GM19455 (cell line): Measurements from ENCODE around the gene CD79A.
"Not testable (repeated sequence)": the region's sequence is repeated elsewhere in the genome, so short reads cannot be mapped to it uniquely, and the experiment has no call there.

Source experiments
- ATAC-seq: cut with Tn5 transposase; IDR thresholded peaks from one replicate; pipeline ENCODE4 v1.9.1; 2021; ENCODE audit not compliant: unreplicated experiment

The CD79A gene

DNA sequence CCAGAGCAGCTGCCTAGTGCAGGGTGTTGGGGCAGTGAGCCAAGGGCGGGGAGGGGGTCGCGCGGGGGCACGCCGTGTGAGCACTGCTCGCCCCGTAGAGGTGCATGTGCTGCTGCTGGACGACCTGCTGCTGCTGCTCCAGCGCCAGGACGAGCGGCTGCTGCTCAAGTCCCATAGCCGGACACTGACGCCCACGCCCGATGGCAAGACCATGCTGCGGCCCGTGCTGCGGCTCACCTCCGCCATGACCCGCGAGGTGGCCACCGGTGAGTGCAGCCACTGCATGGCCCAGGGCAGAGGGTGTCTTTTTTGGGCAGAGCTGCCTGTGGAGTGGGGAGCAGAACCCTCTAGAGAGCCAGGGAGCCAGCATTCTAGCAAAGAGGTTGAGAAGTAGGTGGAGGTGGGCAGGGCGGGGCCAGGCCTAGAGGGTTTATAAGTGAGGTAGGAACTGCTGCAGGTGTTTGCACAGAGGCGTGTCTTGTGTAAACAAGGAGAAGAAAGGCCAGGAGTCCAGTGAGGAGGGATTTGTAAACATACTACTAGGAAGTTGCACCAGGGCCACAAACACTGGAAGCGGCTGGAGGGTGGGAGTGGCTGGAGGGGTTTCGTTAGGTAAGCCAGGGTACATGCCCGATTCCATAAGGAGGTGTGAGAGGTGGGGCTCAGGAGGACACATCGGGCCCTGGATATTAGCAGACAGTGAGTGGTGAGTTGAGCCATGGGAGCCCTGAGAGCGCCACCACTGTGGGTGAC lies 27.2 kb downstream of the CD79A start:
- ATAC-seq = no peak

DNA sequence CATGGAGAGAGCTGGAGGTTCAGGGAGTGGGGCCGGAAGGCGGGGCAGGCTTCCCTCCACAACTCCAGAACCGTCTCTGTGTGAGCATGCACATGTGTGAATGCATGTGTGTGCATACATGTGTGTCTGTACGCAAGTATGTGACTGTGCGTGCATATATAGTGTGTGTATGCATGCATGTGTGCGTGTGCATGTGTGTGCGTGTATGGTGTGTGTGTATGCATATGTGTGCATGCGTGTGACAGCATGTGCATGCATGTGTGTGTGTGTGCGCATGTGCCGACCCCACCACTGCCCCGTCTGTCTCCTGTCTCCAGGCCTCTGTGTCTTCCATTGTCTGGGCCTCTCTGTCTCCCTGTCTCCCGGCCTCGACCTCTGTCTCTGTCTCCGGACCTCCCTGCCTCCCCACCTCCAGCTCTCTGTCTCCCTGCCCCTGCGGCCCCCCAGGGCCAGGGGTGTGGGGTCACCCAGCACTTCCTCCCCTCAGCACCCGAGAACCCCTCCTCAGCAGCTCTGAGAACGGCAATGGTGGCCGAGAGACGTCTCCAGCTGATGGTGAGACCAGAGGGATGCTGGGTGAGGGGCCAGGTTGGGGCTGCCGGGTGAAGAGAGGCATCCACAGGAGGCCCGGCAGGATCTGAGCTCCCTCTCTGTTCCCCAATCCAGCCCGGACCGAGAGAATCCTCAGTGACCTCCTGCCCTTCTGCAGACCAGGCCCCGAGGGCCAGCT lies 28.4 kb downstream of the CD79A start:
- ATAC-seq = no peak

GRCh38 chr19:41906271-41906670 lies 29.2 kb downstream of the CD79A start:
- ATAC-seq = no peak

DNA sequence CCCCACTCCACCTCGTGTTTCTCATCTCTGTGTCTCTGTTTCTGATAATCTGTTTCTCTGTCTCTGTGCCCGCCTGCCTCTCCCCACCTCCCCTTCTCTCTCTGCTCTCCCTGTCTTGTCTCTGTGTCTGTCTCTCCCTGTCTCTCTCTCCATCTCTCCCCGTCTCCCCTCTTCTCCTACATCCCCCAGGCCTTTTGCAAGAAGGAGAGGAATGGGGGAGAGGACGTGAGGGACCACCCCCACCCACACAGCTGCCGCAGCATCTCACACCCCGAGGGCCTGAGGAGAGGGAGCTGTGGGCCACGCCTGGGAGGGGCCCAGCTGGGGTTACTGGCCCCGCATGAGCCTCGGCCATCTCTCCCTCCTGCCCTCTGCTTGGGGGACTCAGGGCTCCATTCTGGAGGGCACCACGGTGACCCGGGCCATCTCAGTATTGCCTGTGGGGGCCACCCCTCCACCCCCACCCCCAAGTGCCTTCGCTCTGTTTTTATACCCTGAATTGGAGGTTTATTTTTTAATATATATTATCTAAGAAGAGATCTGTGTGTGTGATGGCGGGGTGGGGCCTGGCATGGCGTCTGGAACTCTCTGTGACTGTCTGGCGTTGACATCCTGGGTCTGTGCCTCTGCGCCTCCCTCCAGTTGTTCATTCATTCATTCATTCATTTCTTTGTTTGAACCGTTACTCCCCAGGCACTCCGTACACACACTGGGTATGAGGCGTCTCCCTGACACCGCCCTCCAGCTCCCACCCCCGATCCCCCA lies 30.0 kb downstream of the CD79A start:
- no peak for ATAC-seq

DNA sequence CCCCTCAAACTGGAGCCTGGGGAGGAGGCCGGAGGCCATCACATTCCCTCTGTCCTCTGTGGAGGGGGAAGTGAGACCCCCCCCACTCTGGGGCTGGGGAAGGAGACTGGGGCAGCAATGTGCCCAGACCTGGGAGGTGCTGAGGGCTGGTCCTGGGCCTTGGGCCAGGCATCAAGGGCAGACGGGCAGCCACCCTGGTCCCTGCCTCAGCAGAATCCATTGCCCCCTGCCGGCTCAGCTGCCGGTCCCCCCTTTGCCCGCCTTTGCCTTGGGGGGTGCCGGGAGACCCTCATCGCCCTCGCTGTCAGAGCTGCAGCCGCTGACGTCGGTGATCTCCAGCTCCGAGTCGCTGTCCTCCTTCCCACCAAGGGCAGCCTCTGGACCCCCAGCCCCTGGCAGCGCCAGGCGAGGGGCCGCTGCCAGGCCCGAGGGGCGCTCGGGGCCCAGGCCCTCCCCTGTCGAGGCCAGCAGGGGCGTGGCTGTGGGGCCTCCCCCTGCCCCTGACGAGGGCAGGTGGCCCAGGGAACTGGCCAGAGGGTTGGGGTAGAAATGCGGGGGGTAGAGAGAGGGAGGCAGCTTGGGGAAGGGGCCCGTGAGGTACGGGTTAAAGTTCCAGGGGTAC lies 31.0 kb downstream of the CD79A start:
- no peak for ATAC-seq

DNA sequence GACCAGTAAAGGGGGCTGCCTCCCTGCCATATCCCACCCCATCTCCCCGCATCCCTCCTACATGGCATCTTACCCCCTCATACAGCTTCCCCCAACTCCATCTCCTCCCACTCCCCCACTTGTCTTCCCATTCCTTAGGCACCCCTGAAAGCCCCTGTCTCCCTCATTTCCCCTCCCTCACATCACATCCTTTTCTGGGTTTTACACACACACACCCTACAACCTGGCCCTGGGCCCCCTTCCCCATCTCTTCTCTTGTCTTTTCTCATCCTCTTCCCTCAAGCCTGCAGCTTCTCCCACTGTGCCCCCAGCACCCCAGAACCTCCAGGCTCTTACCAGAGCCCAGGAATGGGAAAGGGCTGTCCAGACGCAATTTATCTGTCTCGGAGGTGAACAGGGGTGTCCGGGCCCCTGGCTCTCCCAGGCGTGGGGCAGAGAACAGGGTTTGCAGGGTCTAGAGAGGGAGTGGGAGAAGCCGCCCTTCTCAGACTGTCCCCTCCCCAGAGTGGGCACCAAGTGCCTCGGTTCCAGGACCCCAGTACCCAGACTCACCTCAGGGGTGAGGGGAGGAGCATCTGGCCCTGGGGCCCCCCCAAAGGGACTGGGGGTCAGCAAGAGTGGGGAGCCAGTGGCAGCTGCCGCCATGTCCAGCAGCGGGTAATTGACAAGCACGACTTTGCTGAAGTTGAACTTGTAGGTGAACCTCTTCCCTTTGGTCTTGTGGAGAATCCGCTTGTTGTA lies 31.8 kb downstream of the CD79A start:
- ATAC-seq = no peak

- no peak for ATAC-seq
These were observed 32.6 kb downstream of the CD79A start for GRCh38 chr19:41909706-41910105.

GRCh38 chr19:41910240-41910991 lies 33.3 kb downstream of the CD79A start:
- no peak for ATAC-seq

DNA sequence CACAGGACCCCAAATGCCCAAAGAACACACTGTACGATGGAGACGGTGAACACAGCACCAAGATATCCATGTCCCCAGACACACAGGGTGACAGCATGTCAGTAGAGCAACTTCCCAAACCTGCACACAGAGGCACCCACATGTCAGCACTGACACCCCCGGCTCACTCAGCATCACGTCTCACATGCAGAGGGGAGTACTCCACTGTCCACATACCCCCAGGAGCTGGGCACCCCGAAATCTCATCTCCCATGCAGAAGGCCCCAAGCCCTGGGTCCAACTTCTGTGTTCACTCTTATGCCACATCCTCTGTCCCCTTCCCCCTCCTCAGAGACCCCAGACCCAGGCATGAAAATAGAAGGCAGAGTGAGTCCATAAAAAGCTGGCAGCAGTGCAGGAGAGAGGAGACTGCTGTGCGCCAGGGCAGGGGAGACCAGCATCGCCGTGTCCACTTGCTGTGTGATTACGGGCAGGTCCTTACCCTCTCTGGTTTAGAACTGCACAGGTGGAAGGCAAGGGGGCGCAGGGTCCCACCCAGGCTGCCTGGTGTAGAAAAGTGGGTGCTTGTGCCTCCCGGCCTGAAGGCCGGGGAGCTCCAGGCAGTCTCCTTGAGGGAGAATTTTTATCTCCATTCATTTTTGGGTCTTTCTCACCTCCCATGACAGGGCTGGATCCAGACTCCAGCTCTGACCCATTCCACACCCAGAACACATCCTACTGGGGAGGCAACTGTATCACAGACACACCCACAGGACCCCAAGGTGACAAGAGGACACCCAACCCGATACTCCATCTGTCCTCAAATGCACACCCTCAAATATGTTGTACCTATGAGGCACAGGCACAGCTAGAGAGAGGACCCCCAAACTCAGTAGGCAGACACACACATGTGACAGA lies 34.2 kb downstream of the CD79A start:
- no peak for ATAC-seq

DNA sequence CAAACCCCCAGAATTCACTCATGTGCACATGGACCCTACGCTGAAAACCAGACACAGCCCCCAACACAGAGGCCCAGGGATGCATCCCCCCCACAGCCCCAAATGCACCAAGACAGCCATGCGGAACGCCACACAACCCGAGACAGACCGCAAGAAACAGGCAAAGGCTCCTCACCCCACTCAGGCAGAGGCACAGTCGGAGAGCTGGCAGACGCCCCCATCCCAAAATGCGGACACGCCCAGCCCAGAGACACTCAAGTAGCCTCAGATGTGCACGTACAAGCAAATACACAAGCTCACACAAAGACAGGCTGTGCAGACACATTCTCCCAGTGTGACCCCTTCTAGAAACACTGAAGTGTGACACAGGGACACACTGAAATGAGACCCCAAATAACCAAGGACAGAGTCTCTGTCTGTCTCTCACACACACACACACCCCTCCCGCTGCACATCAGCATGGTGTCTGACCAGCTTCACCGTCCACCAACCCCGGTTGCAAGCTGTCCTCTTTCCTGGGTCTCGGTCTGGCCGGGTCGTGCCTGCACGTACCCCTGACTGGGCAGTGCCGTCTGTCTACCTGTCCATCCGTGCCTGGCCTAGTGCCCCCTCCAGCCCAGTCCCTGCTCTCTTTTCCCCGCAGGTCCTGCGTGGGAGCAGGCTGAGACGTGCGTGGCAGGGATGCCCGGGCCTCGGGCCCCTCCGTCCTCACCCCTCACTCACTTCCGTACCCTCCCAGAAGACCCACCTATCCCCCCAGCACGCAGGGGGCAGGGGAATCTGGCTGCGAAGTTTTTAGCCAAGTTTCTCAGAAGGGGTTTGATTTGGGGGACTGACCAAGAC lies 35.0 kb downstream of the CD79A start:
- no peak for ATAC-seq

DNA sequence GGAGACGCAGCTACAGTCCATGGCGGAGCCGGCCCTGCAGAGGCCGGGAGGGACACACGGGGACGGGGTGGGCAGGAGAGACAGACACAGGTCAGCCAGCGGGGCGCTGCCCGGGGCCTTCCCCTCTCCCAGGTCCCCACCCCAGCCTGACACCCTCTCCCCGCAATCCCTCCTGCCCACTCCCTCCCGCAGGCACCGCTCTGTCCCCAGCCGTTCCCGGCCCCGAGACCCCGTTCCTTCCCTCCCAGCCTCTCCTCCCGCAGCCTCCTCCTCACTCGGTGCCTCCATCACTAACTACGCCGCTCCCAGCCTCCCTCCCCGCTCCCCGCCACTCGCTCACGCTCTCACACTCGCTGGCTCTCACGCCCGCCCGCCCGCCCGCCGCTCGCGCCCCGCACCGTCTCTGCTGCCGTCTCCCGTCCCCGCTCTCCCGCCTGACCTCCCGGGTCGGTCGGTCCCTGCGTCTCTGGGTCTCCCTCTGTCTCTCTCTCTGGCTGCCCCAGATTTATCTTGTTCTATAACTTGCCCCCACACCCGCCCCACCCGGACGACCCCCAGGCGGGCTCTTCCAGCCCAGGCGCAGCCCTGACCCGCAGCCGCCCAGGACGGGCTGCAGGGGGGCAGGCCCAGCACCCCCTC lies 35.9 kb downstream of the CD79A start:
- ATAC-seq = no peak

- no peak for ATAC-seq
These were observed 36.7 kb downstream of the CD79A start for GRCh38 chr19:41913538-41914423.

DNA sequence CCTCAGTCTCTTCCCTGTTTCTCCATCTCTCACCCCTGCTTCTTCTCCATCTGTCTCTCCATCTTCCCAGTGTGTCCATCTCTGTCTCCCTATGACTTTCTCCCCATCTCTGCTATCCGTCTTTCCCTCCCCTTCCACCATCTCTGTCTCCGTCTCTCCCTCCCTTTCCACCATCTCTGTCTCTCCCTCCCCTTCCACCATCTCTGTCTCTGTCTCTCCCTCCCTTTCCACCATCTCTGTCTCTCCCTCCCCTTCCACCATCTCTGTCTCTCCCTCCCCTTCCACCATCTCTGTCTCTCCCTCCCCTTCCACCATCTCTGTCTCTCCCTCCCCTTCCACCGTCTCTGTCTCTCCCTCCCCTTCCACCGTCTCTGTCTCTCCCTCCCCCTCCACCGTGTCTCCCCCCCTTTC lies 37.4 kb downstream of the CD79A start:
- ATAC-seq = not testable (repeated sequence)

- ATAC-seq = no peak
These were observed 38.1 kb downstream of the CD79A start for GRCh38 chr19:41915021-41915775.

- ATAC-seq = no peak
These were observed 38.8 kb downstream of the CD79A start for GRCh38 chr19:41915776-41916414.
